ENCODE data around the gene EPX. TPM values are rescaled to one million over a fixed set of nuclear protein-coding genes. Genes with fewer than 3 reads are reported as not detected.

The EPX gene, protein sequence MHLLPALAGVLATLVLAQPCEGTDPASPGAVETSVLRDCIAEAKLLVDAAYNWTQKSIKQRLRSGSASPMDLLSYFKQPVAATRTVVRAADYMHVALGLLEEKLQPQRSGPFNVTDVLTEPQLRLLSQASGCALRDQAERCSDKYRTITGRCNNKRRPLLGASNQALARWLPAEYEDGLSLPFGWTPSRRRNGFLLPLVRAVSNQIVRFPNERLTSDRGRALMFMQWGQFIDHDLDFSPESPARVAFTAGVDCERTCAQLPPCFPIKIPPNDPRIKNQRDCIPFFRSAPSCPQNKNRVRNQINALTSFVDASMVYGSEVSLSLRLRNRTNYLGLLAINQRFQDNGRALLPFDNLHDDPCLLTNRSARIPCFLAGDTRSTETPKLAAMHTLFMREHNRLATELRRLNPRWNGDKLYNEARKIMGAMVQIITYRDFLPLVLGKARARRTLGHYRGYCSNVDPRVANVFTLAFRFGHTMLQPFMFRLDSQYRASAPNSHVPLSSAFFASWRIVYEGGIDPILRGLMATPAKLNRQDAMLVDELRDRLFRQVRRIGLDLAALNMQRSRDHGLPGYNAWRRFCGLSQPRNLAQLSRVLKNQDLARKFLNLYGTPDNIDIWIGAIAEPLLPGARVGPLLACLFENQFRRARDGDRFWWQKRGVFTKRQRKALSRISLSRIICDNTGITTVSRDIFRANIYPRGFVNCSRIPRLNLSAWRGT
- total RNA-seq, result not detected in 2 replicates

DNA sequence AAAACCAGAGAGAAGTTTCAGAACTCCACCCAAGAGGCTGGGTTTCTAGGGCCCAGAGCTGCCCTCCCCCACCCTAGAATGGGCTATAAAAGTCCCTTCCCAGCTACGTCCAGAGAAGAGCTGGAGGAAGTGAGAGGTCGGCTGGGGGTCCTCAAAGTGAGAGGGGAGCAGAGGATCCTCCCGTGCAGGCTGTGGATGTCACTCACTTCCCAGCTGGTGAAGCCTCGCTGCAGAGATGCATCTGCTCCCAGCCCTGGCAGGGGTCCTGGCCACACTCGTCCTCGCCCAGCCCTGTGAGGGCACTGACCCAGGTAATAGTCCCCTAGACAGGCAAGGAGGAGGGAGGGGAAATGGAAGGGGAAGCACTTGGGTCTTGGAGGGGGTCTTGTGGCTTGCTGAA lies at the start of gene EPX:
Gene EPX, plus strand, starts transcription at position 115 of the 400 bp plus-strand sequence. Its CDS starts 121 bp downstream, at position 236.

DNA sequence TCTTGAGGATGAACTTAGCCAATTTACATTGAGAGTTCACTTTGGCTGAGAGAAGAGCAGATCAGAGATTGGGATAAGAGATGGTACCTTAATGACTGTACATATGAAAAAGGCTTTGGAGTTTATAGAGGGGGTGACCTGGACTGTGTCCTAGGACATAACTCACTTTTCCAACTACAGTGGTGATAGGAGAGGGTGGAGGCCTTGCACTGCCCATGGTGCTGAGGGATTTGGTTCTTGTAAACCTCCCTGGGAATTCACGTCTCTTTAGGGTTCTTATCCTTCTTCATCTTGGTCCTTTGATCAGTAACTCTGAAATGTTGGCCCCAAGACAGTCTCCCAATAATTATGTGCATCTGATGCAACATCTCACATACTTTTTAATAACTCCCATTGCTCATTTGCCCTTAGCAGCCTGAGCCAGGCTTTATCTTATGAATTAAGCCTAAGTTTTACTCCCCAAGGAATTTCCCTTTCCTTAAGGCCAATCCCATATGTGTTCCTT lies 44.5 kb upstream of the EPX start, which contains the start of gene OR4D1:
Gene OR4D1, plus strand, starts transcription at position 455 of the 505 bp plus-strand sequence. CDS start 6,770 bp downstream, outside the sequence.

DNA sequence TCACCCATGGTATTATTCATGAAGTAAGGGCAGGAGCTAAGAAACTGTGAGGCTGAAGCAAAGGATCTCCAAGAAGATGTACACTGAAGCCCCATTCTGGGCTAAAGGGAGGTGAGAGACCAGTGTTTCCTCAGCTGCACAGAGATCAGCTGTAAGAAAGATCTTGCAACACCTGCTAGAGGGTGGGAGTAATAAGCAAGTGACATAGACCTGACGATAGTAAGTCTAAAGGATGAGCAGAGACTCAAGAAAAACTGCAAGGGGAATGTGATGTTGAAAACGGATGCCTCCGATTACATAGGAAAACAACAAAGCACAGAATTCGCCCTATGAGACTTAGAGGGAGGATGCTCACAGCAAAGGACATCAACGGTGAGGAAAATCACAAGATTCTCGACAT lies 25.8 kb upstream of the EPX start, which contains the start of gene OR4D2:
Gene OR4D2, plus strand, starts transcription at position 301 of the 400 bp plus-strand sequence. CDS start 2,674 bp downstream, outside the sequence.

DNA sequence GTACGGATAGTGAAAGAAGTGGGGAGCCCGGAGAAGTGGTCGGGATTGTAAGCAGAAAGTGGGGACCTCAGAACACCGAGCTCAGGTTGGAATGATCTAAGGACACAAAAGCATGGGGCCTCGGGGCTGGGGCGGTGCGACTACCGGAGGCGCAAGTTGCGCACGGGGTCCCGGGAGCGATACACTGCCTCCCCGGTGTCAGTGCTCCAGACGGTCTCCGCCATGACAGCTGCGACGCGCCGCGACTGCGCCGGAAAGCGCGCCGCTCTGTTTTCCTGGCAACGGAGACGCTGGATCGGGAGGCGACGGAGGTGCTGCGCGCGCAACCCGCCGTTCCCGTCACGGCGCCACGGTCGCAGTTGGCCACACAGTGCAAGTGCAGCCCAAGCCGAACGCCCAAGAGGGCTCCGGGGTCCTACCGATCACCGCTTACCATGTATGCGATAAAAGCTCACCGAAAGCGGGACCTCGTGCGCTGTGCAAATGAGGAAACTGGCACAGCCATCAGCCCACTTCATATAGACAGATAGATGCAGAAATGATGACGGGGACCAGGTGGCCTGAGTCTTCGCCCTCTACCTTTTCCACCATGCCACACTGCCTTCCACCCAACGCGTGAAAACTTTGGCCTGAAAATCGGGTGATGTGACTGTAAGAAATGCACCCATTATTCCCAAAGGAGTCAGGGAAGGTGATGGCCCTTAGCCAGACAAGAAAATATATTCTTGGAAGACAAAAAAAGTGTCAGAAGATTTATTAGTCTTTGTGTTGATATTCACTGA lies 26.7 kb downstream of the EPX start, which contains the start of gene MKS1:
Gene MKS1, minus strand, starts transcription at position 249 of the 782 bp plus-strand sequence. Its CDS starts 25 bp downstream, at position 224.

DNA sequence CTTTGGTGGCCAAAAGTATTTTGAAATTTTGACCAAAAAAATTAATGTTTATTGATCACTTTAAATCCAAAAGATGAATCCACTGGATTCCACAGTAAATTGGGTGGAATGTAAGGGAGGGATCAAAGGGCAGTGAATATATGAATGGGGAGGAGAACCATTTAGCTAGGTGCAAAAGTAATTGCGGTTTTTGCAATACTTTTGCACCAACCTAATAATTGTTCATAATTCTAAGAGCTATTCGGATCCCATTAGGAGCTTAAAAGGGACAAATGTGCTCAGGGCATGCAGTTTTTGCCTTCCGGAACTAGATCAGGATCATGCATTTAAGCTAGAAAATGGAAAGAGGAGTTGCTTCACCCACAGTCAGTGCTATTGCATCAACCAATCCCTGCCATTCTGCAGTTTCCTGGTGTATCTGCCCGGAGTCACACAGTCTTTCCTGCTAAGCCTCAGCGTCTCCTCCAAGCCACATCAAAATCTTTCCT lies 45.7 kb downstream of the EPX start, which contains the start of gene LPO:
Gene LPO, plus strand, starts transcription at position 438 of the 488 bp plus-strand sequence. CDS start 4,396 bp downstream, outside the sequence.

Other genes with a start within 250 kb of the EPX start
- gene CUEDC1, start 237.3 kb upstream of the EPX start, total RNA-seq, result 3.4 and 10.8 TPM in 2 replicates
- gene VEZF1, start 204.5 kb upstream of the EPX start, total RNA-seq, result 21.9 and 39.3 TPM in 2 replicates
- gene SRSF1, start 185.5 kb upstream of the EPX start, total RNA-seq, result 145 and 263 TPM in 2 replicates
- 21.9 and 36.1 TPM in 2 replicates for gene DYNLL2, start 109.3 kb upstream of the EPX start, total RNA-seq
- gene OR4D1, start 44.3 kb upstream of the EPX start, total RNA-seq, result not detected in 2 replicates
- gene OR4D2, start 25.7 kb upstream of the EPX start, total RNA-seq, result not detected in 2 replicates
- gene MKS1, start 26.5 kb downstream of the EPX start, total RNA-seq, result 10.6 and 11.5 TPM in 2 replicates
- gene LPO, start 45.9 kb downstream of the EPX start, total RNA-seq, result under 0.01 and 0.21 TPM in 2 replicates
- gene MPO, start 88.2 kb downstream of the EPX start, total RNA-seq, result not detected in 2 replicates
- under 0.01 and 0.93 TPM in 2 replicates for gene TSPOAP1, start 136.1 kb downstream of the EPX start, total RNA-seq
- gene SUPT4H1, start 159.5 kb downstream of the EPX start, total RNA-seq, result 30.9 and 42.0 TPM in 2 replicates
- 10.3 and 16.3 TPM in 2 replicates for gene RNF43, start 224.8 kb downstream of the EPX start, total RNA-seq

Measured in nasal cavity respiratory epithelium epithelial cell of viscerocranial mucosa (primary cell).